ENCODE results near the gene RET.

Gene RET

DNA sequence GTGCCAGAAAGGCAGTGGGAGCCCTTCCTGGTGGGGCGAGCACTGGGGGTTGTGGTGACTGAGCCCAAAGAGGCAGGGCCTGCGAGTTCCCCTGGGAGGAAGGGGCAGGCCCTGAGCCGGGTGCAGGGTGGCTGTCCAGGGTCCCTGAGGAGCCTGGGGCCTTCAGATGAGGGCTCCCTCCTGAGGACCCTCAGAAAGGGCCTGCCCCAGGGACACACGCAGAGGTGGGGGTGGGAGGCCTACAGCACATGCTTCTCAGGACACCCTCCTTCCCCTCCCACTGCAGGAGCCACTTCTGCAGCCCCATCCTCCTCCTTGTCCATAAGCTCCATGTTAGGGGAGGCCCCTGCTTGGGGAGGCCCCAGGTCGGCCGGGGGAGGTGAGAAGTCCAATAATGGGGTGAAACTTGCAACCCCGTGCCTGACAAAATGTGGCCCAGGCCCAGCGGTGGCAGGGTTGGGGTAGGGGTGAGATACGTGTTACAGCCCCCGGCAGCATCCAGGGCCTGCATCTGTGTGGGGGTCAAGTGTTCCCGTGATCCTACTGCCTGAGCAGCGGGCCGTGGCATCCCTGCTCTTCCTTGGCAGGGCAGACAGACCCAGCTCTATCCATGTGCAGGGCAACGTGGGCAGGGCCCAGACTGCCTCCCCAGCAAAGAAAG lies 31.8 kb upstream of the RET start:
- no peak for DNase-seq

DNA sequence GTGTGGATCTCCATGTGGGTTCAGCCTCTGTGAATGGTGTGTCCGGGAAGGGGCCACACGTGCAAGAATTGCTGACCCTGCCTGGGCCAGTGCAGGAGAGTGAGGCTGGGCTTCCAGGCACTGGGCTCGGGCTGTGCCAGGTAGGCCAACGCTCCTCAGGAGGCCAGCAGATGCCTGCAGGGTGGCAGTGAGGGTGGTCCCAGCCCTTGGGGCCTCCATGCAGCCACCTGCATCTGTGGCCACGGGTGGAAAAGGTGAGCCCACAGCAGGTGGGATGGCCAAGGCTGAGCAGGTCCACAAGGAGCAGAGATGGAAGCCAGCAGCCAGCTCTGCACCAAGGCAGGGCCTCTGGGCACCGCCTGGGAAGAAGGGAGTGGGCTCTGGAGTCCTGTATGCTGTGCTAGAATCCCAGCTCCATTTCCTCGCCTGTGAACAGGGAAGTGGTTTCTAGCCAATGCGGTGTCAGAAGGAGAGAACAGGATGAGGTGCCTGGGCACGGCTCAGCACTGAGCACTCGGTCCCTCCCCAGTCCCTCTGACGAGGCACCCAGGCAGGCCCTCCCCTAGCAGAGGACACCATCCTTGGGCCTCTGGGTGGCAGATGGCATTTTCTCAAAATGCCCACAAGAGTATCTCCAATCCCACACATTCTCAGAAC lies 31.1 kb upstream of the RET start:
- no peak for DNase-seq

- no peak for DNase-seq
These were observed 30.4 kb upstream of the RET start for GRCh38 chr10:43046288-43046991.

GRCh38 chr10:43047288-43047970 lies 29.4 kb upstream of the RET start:
- no peak for DNase-seq

- no peak for DNase-seq
These were observed 28.4 kb upstream of the RET start for GRCh38 chr10:43048301-43049051.

DNA sequence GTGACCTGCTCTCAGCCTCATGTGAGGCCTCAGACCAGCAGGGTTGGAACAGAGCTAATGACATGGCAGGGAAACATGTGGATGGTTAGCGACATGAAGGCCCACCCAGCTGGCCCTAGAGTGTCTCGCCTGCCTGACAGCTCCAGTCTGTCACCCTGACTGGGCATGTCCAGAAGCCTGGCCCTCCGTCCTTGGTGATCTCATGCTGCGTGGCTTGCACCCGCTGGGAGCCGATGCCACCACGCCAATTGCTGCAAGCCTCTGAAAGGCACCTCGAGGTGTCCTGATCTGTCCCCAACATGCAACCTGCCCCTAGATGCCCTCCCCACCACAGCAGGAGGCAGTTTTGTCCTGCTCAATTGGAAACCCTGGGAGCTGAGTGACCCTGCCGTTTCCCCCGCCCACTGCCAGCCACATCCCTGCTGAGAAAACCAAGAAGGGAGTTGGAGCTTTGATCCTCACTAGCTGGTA lies 27.8 kb upstream of the RET start:
- no peak for DNase-seq

- DNase-seq = no peak
These were observed 26.9 kb upstream of the RET start for GRCh38 chr10:43050011-43050410.

- no peak for DNase-seq
These were observed 23.0 kb upstream of the RET start for GRCh38 chr10:43053825-43054224.

- no peak for DNase-seq
These were observed 22.3 kb upstream of the RET start for GRCh38 chr10:43054593-43054992.

DNA sequence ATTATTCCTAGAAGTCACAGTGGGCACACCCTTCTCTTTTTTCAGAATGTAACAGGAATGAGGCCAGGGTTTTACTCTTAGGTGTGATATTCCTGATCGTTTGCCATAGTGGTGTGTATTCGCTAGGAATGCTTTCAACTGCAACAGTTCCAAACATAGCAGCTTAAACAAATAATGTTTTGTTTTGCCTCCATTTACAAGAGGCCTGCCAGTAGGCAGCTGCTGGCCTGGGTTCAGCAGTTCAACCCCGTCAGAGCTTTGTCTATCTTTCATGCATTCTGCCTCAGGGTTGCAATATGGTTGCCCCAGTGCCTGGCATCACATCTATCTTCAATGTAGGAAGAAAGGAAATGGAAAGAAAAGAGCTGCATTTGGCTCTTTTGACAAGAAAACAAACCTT lies 21.7 kb upstream of the RET start:
- DNase-seq = no peak

DNA sequence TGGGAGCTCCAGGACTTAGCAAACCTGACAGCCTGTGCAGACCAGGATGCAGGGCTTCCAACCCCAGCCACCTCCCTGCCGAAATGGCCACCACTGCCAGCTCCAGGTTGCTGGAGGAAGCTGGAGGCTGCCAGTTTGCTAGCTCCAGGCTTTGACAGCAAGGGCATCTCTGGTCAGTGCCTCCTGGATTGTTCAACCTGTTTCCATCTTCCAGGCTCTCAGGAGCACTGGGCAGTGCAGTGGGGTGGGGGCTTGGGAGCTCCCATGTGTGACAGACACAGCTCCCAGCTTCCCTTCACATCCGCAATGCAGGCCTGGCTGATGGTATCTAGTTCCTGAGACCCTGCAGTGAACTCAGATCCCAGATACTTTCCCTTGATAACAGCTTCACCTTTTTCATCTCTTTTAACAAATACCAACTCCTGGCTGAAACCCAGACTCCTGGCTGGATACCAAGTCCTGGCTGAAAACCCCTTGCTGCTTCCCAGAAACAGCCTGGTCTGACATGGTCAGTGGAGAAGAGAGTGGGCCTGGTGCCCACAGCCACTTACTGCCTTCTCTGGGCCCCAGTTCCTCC lies 20.8 kb upstream of the RET start:
- DNase-seq = no peak

- DNase-seq = no peak
These were observed 20.3 kb upstream of the RET start for GRCh38 chr10:43056568-43057011.

DNA sequence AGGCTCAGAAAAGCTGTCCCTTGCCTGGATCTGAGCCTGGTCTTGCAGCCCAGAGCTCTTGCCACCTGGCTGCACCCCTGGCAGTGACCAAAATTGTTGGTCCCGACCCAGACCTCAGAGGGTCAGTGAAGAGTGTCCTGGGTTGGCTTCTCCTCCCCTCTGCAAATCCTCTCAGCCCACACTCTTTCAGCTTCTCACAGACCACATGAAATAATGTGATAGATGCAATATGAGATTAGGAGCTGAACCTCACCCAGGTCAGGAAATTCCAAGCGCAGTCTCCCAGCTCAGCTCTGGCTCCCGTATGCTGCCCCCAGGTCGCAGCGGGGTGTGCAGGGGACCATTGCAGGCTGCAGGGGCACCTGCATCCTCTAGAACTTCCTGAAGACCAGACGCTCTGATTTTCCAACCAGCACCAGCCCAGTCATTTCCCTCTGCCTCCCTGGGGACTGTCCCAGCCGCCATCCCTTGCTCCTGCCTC lies 19.6 kb upstream of the RET start:
- DNase-seq = no peak

GRCh38 chr10:43057831-43058340 lies 19.0 kb upstream of the RET start:
- no peak for DNase-seq

- no peak for DNase-seq
These were observed 18.0 kb upstream of the RET start for GRCh38 chr10:43058716-43059335.

- DNase-seq = no peak
These were observed 17.5 kb upstream of the RET start for GRCh38 chr10:43059336-43059720.

DNA sequence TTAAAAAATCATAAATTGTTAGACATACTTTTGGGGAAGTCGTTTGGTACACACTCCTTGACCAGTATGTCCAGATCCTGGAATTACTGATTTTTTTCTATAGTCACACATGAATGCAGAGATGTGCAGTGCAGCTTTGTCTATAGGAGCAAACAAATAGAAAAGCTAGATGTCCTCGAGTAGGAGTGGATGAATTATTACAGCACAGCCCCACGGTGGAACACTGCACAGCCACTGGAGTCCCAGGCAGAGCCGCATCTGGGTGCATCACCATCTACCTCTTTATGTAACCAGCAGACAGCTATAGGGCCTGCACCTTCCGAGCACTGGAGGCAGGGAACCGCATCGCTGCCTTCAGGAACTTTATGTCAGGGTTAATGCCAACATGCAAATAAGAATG lies 17.0 kb upstream of the RET start:
- no peak for DNase-seq

DNA sequence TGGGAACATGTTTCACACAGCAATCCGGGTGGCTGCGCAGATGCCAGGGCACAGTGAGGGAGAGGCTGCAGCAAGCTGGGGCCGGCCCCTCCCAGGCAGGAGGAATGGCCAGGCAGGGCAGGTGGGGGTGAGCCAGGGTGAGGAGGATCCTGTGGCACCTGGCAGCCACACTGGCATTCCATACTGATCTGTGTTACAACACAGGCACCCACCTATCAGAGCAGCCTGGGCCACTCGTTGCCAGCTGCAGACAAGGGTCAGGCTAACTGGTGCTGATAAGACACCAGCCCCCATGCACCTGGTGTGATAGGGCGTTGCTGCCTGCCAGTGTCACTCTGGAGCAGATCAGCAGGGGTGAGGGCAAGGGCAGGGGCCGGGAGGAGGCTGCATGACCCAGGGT lies 16.6 kb upstream of the RET start:
- DNase-seq = no peak

- no peak for DNase-seq
These were observed 15.5 kb upstream of the RET start for GRCh38 chr10:43061331-43061730.

DNA sequence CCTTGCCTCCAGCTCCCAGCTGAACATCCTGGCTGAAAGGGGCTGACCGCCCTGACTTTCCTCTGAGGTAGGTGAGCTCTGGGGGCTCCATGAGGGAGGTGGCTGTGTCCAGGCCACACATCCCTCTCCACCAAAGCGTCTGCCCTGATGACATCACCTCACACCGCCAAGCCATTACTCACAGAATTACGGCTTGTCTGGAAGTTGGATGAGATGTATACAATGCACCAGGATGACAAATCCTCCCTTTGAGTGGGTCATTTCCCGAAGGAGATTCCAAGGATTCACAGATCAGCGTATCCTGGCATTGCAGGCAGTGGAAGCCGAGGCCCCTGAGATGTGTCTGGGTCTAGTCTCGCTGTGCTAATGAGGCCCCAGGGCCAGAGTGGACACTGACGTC lies 15.1 kb upstream of the RET start:
- DNase-seq = no peak

- DNase-seq = no peak
These were observed 14.3 kb upstream of the RET start for GRCh38 chr10:43062402-43063160.
